ENCODE measurements around the gene DRC3. TPM values are rescaled to one million over a fixed set of nuclear protein-coding genes. Genes with fewer than 3 reads are reported as not detected.

Gene DRC3
- polyA plus RNA-seq, 3 donors, result 14.1 to 27.3 (median 14.7) TPM

Other genes starting within 250 kb of the DRC3 start
- 10 to 100 TPM; 39.8 to 58.2 (median 45.8) TPM for gene SREBF1, start 135.9 kb upstream of the DRC3 start, polyA plus RNA-seq (ENCODE audit: insufficient read length in 3 of 3)
- gene TOM1L2, start 462 bp upstream of the DRC3 start, polyA plus RNA-seq (ENCODE audit: insufficient read length in 3 of 3), result 10 to 100 TPM; 34.9 to 53.2 (median 37.3) TPM
- 10 to 100 TPM; 19.4 to 27.9 (median 24.2) TPM for gene ATPAF2, start 66.3 kb downstream of the DRC3 start, polyA plus RNA-seq (ENCODE audit: insufficient read length in 3 of 3)
- 10 to 100 TPM; 12.8 to 15.1 (median 13.3) TPM for gene GID4, start 66.5 kb downstream of the DRC3 start, polyA plus RNA-seq (ENCODE audit: insufficient read length in 3 of 3)
- gene DRG2, start 115.1 kb downstream of the DRC3 start, polyA plus RNA-seq (ENCODE audit: insufficient read length in 3 of 3), result 10 to 100 TPM; 31.9 to 40.5 (median 40.1) TPM
- gene MYO15A, start 135.9 kb downstream of the DRC3 start, polyA plus RNA-seq (ENCODE audit: insufficient read length in 3 of 3), result 1 to 10 TPM; 2.4 to 5.9 (median 4.5) TPM
- 10 to 100 TPM; 73.1 to 74.1 (median 73.3) TPM for gene ALKBH5, start 211.0 kb downstream of the DRC3 start, polyA plus RNA-seq (ENCODE audit: insufficient read length in 3 of 3)